Activated CD4-positive, alpha-beta T cell treated with anti-CD3 and anti-CD28 coated beads, Interleukin-2, amount 50 U/mL, for 1 hour (primary cell): Measurements from ENCODE around the gene DRD3.
A peak's percentile ranks its signal among the peaks of the same experiment; 100 is the strongest.

ENCODE experiments used
- DNase-seq: peaks from one replicate; pipeline ENCODE4 v3.0.0-alpha.2; 2020

DRD3 gene

DNA sequence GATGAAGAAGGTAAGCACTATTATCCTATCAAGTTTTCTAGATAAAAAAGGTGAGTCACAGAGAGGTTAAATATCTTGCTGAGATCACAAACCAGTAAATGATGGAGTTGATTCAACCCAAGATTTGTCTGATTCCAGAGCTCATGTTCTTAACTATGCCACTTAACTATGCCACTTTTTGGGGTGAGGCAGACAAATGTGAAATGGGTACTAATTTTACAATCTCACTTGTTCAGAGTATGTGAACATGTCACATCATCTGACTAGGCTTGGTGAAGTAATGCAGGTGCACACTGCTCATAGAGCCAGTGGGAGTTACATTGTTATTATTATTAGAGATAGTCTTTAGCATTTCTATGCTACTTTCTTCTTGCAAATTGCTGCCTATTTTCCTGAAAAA is 2.0 kb downstream of the DRD3 start:
- DNase-seq: no peak

DNA sequence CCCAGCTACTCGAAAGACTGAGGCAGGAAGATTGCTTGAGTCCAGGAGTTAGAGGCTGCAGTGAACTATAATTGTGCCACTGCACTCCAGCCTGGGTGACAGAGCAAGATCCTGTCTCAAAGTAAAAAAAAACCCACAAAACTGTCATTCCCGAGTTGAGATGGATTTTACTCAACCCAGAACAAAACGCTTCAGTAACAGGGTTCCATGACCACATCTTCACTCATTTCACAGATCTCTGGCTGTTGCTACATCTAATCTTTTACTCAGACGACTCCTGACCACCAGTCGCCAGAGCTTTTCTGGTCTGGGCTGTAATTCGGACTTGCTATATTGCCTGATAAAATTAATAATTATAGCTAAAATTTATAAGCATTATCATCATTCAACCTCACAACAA is 2.4 kb downstream of the DRD3 start:
- no peak for DNase-seq

DNA sequence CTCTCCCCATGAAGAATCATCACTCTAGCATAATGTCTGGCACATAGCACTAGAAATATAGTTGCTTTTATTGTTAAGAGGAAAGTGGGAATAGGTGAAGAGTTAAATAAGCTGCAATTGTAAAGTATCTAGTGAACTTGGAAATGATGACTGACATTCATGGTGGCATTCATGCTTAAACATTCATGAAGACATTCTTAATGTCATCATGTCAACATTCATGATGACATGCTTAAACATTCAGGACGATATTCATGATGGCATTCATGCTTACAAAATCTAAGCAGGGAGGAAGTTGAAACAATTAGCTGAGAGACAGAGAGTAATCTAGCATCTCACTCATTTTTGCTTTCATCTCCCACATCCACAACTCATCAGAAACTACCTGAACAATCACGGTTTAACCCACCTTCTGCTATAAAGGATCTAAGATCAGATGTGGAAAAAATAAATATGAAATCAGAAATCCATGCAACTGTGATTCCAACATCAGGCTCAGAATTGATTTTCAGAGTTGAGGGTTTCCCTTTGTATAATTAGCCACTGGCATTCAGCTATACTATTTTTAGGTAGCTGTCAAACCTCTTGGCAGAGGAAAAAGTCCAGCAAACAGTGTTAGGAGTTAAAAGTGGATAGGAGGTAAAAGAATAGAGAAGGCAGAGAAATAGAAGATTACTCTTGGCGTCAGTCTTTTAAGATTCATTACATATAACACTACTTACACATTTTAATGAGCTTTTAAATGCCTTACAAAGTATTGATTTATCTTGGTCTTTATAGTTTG is 3.5 kb downstream of the DRD3 start:
- no peak for DNase-seq

DNA sequence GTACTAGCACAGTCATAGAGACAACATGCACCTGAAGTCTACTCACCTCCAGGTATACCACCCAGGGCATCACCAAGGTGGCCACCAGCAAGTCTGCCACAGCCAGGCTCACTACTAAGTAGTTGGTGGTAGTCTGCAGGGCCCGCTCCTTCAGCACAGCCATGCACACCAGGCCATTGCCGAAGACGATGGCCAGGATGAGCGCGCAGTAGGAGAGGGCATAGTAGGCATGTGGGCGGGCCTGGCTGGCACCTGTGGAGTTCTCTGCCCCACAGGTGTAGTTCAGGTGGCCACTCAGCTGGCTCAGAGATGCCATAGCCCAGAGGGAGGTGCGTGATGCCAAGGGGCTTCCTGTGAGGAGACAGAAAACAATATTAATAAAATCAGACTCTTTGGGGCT is 7.2 kb downstream of the DRD3 start:
- DNase-seq: no peak

DNA sequence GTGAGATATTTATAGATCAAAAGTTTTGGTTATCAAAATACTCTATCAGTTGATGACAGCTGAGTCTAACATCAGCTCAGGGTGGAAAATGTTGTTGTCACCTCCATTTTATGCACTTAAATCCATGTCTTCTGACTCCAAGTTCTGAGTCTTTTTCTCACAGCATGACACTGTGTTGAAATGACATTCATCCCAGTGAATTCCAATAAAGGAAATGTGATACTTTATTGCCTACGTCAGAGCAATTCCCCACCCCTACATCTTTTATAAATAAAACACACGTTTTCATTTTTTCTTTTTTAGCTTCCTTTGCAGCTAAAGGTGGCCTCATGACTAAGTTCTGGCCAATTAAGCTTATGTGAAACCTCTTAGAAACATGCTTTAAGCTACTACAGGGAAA is 10.7 kb downstream of the DRD3 start:
- no peak for DNase-seq

DNA sequence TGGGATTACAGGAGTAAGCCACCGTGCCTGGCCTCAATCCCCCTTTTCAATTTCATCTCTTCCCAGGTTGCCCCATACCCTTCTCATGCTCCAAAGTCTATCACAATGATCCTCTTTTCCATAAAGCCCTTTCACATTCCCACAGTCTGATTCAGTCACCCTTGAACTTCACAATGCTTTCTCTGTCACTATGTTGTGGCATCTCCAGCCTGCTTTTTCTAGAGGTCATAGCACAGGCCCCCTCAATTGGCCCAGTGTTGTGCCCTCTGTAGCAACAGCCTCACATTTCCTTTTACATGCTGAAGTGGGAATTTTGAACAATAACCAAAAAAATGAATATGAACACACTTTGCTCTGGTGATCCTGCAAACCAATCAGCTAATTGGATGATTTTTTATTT is 21.5 kb downstream of the DRD3 start:
- no peak for DNase-seq

DNA sequence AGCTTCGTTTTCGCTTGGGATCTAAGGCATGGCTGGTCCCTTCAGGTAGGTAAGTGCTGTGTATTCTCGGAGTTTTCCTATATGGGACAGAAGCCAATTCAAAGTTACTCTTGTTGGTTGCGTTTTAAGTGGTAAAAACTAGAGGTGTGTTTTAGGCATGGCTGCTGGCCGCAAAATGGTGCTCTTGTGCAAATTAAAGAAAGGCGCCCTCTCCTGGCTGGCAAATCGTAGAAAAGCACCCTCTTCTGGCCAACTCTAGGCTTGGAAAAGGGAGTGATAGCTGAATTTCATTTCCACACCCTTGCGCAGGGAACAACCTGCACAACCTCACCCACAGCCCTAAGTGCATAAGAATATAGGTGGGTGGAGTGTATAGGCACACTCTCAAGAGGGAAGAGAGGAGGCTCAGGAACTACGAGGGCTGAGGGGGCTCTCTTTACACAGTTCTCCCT is 23.5 kb downstream of the DRD3 start:
- peak; percentile 22 for DNase-seq

DNA sequence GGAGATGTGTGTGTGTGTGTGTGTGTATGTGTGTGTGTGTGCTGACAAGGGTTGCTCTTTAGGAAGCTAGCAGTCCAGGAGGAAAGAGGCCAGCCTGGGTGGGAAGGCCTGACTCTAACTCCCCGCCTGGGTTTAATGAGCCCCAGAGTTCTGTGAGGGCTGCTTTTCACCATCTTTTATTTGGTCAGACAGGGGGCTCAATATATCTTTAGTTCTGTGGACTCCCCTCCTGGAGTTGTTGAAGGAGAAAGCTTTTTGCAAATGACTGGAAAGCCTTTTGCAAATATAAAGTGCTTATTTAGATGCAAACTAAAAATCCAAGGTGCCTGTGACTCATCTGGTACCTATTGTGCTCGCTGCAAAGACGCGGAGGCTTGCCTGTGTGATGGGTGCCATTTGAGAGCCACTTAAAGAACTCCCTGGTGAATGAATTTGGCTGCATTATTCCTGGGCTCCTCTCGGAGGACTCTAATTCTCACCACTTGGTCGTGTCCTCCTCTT is 24.5 kb downstream of the DRD3 start:
- no peak for DNase-seq

DNA sequence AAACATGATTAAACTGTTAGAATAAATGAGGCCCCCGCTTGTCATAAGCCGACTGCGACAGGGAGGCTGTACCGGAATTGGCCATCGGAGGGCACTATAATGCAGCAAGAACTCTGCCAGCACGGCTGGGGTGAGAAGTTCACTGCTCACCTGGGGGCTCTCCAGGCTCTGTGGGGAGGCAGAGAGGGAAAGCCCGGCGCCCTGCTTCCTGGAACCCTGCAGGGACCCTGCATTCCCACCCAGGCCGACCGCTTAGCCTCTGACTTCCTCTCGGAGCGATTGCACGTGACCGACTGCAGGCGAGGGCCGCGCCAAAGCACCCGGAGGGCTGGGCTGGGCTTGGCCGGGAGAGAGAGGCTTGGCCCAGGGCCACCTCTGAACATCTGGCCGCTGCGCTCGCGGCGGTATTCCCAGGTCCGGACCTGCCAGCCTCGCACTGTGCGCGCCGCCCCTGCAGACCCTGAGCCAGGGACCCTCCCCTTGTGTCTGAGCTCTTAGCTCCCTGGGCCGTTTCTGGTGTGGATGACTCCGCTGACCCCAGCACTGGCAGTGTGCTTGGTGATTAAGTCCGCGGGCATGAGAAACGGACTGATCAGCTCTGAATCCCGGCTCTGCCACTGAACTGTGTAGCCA is 26.2 kb downstream of the DRD3 start:
- peak; percentile 83 for DNase-seq

DNA sequence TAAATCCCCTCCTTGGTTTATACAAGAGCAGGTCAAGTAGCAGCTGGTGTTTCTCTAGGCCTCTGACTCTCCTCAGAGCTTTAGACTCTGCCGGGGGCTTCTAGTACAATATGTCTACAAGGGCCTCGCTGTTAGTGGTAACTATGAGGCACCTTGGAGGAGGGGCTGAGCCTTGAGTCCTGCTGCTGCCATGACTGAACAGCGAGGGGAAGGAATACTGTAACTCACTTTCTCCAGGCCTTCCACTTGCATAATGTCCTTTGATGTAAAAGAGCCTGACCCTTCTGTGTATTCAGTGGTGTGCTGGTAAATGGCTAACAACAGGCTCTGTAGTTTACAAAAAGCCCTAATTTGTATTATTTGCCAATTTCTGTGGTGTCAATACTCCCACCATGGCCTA is 27.8 kb downstream of the DRD3 start:
- no peak for DNase-seq

DNA sequence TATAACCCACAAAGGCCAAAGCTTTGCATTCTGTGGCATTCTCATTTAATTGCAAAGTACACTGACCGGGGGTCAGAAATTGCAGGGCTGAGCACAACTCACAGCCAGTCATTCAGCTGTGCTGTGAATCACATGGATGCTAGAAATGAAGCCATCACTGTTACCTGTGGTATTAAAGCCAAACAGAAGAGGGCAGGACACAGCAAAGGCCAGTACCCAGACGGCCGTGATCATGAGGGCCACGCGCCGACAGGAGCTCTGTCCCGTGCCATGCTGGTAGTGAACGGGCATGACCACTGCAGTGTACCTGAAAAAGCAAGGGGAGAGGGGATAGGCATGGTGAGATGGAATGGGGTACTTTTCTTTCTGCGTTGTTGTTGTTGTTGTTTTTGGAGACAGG is 31.6 kb downstream of the DRD3 start:
- DNase-seq: no peak

DNA sequence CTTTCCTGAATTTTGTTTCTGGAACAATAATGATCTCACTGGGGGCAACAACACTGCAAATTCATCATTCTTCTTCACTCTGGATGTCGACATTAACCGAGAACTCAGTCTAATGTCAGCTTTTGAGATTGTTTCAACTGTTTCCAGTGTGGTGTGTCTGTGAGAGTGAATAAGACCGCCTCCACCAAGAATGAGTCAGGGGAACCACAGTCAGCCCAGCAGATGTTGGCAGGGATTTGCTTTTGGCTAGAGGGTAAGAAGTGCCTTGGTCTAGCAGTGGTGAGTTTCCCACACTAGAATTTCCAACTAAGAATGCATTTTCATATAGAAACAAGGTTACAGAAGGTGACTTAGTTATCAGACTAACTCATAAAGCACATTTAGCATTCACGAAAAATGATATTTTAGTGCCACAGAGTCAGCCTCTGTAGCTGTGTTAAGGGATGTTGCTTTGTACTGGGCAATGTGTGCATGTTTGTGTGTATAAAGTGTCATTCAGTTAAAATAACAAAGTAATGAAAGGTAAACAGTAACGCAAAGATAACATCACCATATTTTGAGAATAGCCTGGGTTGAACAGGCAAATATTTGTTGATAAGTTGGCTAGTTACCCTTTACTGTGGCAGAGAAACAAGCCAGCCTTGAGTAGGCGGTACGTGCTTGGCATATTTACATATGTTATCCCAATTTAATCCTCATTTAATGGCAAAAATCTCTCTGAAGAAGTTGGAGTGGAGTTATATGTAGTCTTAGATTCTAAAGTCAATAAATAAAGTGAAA is 33.8 kb downstream of the DRD3 start:
- no peak for DNase-seq

DNA sequence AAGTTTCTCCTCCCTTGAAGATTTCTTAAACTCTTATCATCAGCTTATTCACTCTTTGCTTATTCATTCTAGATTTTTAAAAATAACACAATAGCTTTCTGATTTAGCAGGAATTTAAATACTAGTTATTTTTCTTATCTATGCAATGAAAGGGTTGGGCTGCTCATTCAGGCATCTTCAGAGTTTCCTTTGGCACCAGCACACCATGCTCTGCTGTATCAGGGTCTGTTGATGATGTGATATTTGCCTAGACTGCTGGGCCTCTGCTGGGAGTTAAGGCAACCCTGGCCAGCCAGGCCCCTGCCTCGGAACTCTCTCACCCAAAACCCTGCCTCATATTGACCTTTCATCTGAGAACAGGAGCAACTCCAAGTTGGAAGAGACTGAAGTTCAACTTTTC is 35.0 kb downstream of the DRD3 start:
- DNase-seq: no peak

DNA sequence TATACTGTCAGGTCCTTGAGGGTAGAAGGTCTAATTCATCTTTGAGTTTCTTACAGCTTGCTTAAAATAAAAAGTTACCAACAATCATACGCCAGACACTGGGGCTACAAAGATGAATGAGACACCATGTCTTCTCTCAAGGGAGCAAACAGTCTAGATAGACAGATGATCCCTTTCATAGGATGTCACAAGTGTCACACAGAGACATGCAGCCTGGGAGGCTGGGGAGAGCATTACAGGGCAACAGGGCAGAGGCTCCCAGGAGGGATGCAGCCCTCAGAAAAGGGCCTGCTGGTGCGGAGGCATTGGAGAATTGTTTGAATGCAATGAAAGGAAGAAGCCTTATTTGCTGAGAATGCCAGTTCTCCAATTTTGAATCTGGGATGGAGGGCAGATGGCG is 39.0 kb downstream of the DRD3 start:
- no peak for DNase-seq

DNA sequence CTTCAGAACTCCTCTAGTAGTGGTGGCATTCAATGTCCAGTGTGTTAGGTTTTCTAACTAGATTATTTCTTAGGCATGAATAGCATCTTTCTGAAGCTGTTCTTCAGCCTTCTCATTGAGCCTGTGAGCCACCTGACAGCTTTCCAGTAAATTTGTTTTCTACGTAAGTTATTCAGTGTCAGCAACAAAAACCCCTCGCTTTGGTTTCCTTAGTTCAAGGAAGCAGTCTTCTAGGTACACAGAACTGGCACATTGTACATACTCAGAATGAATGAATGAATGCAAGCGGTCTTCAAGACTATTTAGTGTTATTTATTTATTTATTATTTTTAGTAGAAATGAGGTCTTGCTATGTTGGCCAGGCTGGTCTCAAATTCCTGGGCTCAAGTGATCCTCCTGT is 44.9 kb downstream of the DRD3 start:
- DNase-seq: no peak

DNA sequence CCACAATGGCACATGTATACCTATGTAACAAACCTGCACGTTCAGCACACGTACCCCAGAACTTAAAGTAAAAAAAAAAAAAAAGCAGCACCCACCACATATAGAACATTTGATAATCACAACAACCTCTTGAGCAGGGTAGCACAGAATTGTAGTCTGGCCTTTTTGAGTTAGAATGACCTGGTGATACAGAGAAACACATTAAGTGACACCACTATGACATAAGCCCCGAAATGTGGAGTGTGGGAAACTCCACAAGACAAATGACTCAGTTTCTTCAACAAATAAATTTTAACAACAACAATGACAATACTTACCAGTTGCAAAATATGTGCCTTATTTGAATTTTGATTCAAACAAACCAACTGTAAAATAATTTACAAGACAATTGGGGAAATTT is 46.4 kb downstream of the DRD3 start:
- DNase-seq: no peak

DNA sequence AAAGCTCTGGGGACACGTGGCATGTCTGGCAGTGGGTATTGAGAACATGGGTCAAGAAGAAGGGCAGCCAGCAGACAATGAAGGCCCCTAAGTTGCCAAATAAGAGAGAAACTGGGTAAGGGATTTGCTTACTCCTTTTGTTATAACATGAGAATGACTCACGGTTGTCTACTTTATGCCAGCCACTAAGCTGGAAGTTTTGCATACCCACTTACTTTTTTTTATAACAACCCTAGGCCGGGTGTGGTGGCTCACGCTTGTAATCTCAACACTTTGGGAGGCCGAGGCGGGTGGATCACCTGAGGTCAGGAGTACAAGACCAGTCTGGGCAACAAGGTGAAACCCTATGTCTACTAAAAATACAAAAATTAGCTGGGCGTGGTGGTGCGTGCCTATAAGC is 50.0 kb downstream of the DRD3 start:
- no peak for DNase-seq

DNA sequence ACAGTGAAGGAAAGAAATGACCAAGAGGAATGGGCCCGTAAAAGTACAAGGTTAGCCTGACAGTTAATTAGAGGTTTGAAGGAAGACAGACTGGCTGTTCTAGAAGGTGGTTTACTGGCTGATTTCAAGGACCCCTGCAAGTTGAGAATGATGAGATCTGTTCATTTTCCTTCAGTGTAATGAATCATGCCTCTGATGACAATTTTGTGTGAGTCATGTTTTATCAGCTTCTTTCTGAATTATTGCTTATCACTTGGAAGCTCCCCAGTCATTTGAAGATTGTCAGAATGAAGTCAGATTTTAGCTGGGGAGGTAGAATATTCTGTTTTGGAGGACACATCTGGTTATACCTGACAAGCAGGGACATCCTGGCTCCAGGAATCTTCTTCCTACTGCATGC is 50.6 kb downstream of the DRD3 start:
- DNase-seq: no peak

DNA sequence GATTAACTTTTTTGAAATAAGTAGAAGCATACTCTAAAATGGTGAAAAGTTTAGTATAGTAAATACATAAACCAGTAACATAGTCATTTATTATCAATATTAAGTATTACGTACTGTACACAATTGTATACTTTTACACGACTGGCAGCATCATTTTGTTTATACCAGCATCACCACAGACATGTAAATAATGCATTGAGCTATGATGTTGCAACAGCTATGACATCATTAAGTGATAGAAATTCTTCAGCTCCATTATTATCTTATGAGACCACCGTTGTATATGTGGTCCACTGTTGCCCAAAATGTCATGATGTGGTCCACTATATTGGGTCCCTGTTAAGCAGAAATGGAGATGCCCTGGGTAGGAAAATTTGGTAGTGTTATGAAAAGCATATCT is 51.3 kb downstream of the DRD3 start:
- DNase-seq: no peak

DNA sequence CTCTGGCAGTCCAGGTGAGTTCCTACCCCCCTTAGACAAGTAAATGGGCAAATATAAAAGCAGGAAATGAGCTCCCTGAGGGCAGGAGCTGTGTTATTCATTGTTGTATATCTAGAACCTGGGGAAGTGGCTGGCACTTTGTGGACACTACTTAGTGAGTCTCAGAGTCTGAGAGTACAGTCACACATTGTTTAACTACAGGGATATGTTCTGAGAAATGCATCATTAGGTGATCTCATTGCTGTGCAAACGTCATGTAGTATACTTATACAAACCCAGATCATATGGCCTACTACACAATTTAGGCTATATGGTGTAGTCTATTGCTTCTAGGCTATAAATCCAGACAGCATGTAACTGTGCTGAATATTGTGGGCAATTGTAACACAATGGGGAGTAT is 52.4 kb downstream of the DRD3 start:
- no peak for DNase-seq

DNA sequence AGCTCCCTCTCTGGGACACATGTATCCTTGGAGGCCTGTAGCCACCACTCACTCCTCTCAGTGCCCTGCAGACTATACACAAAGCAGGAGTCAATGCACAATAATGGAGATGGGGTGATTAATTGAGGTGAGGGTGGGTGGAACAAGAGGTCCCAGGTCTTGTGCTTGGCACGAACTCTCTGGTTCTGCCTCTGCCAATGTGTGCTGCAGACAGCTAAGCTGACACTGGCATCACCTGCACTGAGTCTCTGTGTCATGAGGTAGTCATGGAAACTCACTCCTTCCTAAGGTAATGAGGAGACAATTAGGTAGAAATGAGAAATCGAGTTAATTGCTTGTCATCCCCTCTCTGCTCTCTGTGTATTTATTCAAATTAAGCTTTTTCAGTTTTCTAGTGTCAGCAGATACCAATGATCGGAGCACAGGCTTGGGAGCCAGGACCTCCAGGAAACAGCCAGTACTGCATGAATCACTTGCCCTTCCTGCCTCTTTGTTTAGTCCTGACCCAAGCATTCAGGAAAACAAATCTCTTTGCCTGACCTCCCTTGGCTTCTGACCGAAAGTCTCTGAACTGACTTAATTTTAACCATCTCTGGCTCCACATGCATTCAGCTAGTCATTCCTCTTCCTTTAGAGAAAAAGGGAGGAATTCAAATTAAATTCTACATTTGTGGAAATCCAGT is 56.7 kb downstream of the DRD3 start:
- DNase-seq: no peak

DNA sequence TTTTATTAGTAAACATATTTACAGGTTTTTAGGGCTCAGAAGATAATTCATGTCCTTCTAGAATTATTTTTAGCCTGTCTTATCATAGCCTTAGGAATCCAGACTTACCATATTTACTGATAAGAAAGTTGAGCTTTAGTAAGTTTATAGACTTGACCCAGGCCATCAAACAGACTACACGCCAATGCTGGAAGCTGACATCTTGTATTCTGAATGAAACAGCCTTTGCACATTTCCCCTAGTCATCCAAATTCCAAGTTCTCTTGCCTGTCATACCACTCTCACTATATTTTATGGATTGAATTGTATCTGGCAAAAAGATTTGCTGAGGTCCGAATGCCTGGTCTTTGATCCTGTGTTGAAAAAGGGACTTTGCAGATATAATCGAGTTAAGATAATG is 58.6 kb downstream of the DRD3 start:
- DNase-seq: no peak

DNA sequence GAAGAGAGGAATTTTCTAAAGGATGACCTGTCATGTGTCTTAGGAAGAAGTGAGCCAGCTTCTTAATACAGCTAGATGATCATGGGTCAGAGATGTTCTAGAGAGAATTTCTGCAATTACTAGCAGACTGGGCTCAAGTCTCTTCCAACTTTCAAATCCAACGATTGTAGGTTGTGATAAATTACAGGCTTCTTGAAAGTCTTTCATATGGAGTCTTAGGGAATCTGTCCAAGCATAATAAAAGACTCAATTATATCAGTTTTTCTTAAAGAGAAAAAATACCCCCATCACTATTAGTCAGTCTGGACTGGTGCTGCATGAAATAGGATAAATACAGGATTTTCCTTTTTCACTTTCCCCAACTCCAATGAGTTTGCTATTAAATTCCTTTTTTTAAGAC is 59.1 kb downstream of the DRD3 start:
- no peak for DNase-seq
